H9 (cell line): Measurements from ENCODE around the gene GUCA1C. TPM values are rescaled to one million over a fixed set of nuclear protein-coding genes. Genes with fewer than 3 reads are reported as not detected.

Experiments
- DNase-seq: peaks from one replicate; pipeline ENCODE4 v3.0.0-alpha.2; 2017
- H2AFZ ChIP-seq: one replicate; pipeline ENCODE4 v1.6.1; 2013; ENCODE audit warnings: mild to moderate bottlenecking, low read length, control low read depth, moderate library complexity
- H2AK5ac ChIP-seq: 2 replicates; pipeline ENCODE4 v1.6.1; 2013; ENCODE audit warnings: low read length, control low read depth, mixed read lengths; ENCODE audit not compliant: insufficient read length
- H2BK120ac ChIP-seq: one replicate; pipeline ENCODE4 v1.6.1; 2013; ENCODE audit warnings: low read depth, mild to moderate bottlenecking, low read length, control low read depth, inconsistent platforms; ENCODE audit not compliant: poor library complexity, severe bottlenecking
- H2BK12ac ChIP-seq: 2 replicates; pipeline ENCODE4 v1.6.1; 2013; ENCODE audit warnings: low read length, control low read depth, mixed read lengths, low read depth; ENCODE audit not compliant: insufficient read length
- H2BK15ac ChIP-seq: 2 replicates; pipeline ENCODE4 v1.6.1; 2013; ENCODE audit warnings: low read depth, low read length, control low read depth
- H2BK20ac ChIP-seq: one replicate; pipeline ENCODE4 v1.6.1; 2013; ENCODE audit warnings: low read depth, mild to moderate bottlenecking, low read length, control low read depth, inconsistent platforms; ENCODE audit not compliant: poor library complexity, severe bottlenecking
- H2BK5ac ChIP-seq: 2 replicates; pipeline ENCODE4 v1.6.1; 2013; ENCODE audit warnings: low read length, control low read depth, mixed read lengths; ENCODE audit not compliant: insufficient read length
- H3K14ac ChIP-seq: 2 replicates; pipeline ENCODE4 v1.6.1; 2013; ENCODE audit warnings: low read length, control low read depth; ENCODE audit not compliant: insufficient read depth
- H3K18ac ChIP-seq: 2 replicates; pipeline ENCODE4 v1.6.1; 2013; ENCODE audit warnings: low read depth, mild to moderate bottlenecking, mixed read lengths, low read length, control low read depth; ENCODE audit not compliant: insufficient read length
- H3K23ac ChIP-seq: 2 replicates; pipeline ENCODE4 v1.6.1; 2013; ENCODE audit warnings: low read length, control low read depth, mixed read lengths, low read depth; ENCODE audit not compliant: insufficient read length
- H3K23me2 ChIP-seq: 2 replicates; pipeline ENCODE4 v1.6.1; 2013; ENCODE audit warnings: low read depth, mild to moderate bottlenecking, mixed read lengths, low read length, control low read depth; ENCODE audit not compliant: insufficient read length, poor library complexity, severe bottlenecking
- H3K27ac ChIP-seq: 2 replicates; pipeline ENCODE4 v1.5.1; 2013; ENCODE audit warnings: low read length, control low read depth, mixed read lengths, low read depth; ENCODE audit not compliant: insufficient read length
- H3K27me3 ChIP-seq: 2 replicates; pipeline ENCODE4 v1.6.1; 2013; ENCODE audit warnings: low read length, control low read depth, inconsistent platforms; ENCODE audit not compliant: insufficient read depth
- H3K4ac ChIP-seq: 2 replicates; pipeline ENCODE4 v1.6.1; 2013; ENCODE audit warnings: low read depth, mild to moderate bottlenecking, control low read depth, inconsistent platforms, low read length, moderate library complexity
- H3K4me1 ChIP-seq: 2 replicates; pipeline ENCODE4 v1.6.1; 2013; ENCODE audit warnings: low read length, control low read depth, inconsistent platforms; ENCODE audit not compliant: insufficient read depth
- H3K4me2 ChIP-seq: 2 replicates; pipeline ENCODE4 v1.6.1; 2013; ENCODE audit warnings: low read length, control low read depth, mixed read lengths; ENCODE audit not compliant: insufficient read length, insufficient read depth
- H3K56ac ChIP-seq: 2 replicates; pipeline ENCODE4 v1.6.1; 2013; ENCODE audit warnings: low read depth, mild to moderate bottlenecking, mixed read lengths, low read length, control low read depth; ENCODE audit not compliant: insufficient read length
- H3K79me1 ChIP-seq: 2 replicates; pipeline ENCODE4 v1.6.1; 2013; ENCODE audit warnings: low read depth, mild to moderate bottlenecking, moderate library complexity, low read length, control low read depth, inconsistent platforms; ENCODE audit not compliant: insufficient read depth, poor library complexity, severe bottlenecking
- H3K79me2 ChIP-seq: 2 replicates; pipeline ENCODE4 v1.6.1; 2013; ENCODE audit warnings: low read length, control low read depth, inconsistent platforms; ENCODE audit not compliant: insufficient read depth
- H3K9ac ChIP-seq: 2 replicates; pipeline ENCODE4 v1.6.1; 2013; ENCODE audit warnings: low read length, control low read depth, mixed read lengths; ENCODE audit not compliant: insufficient read length; ENCODE audit errors: extremely low read depth
- H3K9me3 ChIP-seq: one replicate; pipeline ENCODE4 v1.6.1; 2013; ENCODE audit warnings: low read depth, low read length, inconsistent platforms; ENCODE audit not compliant: control insufficient read depth
- H3T11ph ChIP-seq: one replicate; pipeline ENCODE4 v1.6.1; 2013; ENCODE audit warnings: mild to moderate bottlenecking, low read length, control low read depth, inconsistent platforms
- H4K20me1 ChIP-seq: one replicate; pipeline ENCODE4 v1.6.1; 2013; ENCODE audit not compliant: control insufficient read depth, insufficient read length, insufficient read depth
- H4K5ac ChIP-seq: 2 replicates; pipeline ENCODE4 v1.6.1; 2013; ENCODE audit warnings: low read depth, mild to moderate bottlenecking, mixed read lengths, low read length, control low read depth; ENCODE audit not compliant: insufficient read length
- H4K8ac ChIP-seq: replicated peaks from 2 replicates; pipeline ENCODE4 v1.6.1; 2013; ENCODE audit warnings: low read length, control low read depth, mixed read lengths, low read depth; ENCODE audit not compliant: insufficient read length
- H4K91ac ChIP-seq: 2 replicates; pipeline ENCODE4 v1.6.1; 2013; ENCODE audit warnings: low read depth, mild to moderate bottlenecking, moderate library complexity, mixed read lengths, low read length, control low read depth; ENCODE audit not compliant: insufficient read length
- H3K27ac Mint-ChIP-seq, 3 experiments: 2 replicates in 2 of 3; 3 replicates in 1 of 3; pipeline ENCODE4 v1.8.0; 2020 to 2021; ENCODE audit warnings: mixed read lengths in 3 of 3, mild to moderate bottlenecking in 1 of 3, moderate library complexity in 1 of 3
- H3K27me3 Mint-ChIP-seq: 2 replicates; pipeline ENCODE4 v1.8.0; 2021; ENCODE audit warnings: low read depth, mild to moderate bottlenecking, moderate library complexity, mixed read lengths
- H3K36me3 Mint-ChIP-seq, 3 experiments: 2 replicates in 2 of 3; 3 replicates in 1 of 3; pipeline ENCODE4 v1.8.0; 2020 to 2021; ENCODE audit warnings: low read depth in 3 of 3, mixed read lengths in 3 of 3; ENCODE audit not compliant: insufficient read depth in 1 of 3
- H3K4me1 Mint-ChIP-seq, 2 experiments: 2 replicates each; pipeline ENCODE4 v1.8.0; 2020; ENCODE audit warnings: mixed read lengths in 2 of 2
- H3K4me3 Mint-ChIP-seq, 2 experiments: 2 replicates in 1 of 2; 3 replicates in 1 of 2; pipeline ENCODE4 v1.8.0; 2020 to 2021; ENCODE audit warnings: mild to moderate bottlenecking in 2 of 2, mixed read lengths in 2 of 2, moderate library complexity in 1 of 2
- H3K9me3 Mint-ChIP-seq, 2 experiments: 2 replicates in 1 of 2; 3 replicates in 1 of 2; pipeline ENCODE4 v1.8.0; 2020; ENCODE audit warnings: mild to moderate bottlenecking in 2 of 2, mixed read lengths in 2 of 2, moderate library complexity in 1 of 2
- total RNA-seq: library from RNA; stranded (reverse); gene quantifications from 2 replicates; pipeline ENCODE4 v1.2.1, GENCODE V29; 2021
- TF ChIP-seq, protein P1 (sequence below): fragments of 200-600 bp; sonication (generic); conservative IDR thresholded peaks from 3 replicates; pipeline ENCODE4 v1.8.0; 2021; ENCODE audit warnings: antibody characterized with exemption, mild to moderate bottlenecking

Gene GUCA1C
- total RNA-seq, 1 experiment from 2014 or later, result not detected

DNA sequence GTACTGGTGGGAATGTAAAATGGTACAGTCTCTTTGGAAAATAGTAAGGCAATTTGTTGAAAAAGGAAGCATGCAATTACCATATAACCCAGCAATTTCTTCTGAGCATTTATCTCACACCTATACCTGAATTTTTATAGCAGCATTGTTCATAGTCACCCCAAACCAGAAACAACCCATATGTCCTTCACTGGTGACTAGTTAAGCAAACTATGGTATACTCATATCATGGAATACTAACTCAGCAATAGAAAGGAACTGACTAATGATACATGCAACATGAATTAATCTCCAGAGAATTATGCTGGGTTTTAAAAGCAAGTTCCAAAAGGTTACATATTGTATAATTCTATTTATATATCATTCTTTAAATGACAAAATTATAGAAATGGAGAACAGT lies 70.9 kb downstream of the GUCA1C start:
- H3K9me3 Mint-ChIP-seq, result no peaks in the 10 kb centered on the region; a peak in 1 of 5 replicates
- TF ChIP-seq, protein P1, sequence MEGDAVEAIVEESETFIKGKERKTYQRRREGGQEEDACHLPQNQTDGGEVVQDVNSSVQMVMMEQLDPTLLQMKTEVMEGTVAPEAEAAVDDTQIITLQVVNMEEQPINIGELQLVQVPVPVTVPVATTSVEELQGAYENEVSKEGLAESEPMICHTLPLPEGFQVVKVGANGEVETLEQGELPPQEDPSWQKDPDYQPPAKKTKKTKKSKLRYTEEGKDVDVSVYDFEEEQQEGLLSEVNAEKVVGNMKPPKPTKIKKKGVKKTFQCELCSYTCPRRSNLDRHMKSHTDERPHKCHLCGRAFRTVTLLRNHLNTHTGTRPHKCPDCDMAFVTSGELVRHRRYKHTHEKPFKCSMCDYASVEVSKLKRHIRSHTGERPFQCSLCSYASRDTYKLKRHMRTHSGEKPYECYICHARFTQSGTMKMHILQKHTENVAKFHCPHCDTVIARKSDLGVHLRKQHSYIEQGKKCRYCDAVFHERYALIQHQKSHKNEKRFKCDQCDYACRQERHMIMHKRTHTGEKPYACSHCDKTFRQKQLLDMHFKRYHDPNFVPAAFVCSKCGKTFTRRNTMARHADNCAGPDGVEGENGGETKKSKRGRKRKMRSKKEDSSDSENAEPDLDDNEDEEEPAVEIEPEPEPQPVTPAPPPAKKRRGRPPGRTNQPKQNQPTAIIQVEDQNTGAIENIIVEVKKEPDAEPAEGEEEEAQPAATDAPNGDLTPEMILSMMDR, result no peak
- Histone ChIP-seq H3T11ph (no peak overlapping the region), H2AFZ (no peak overlapping the region), H4K20me1 (no peaks in the 10 kb centered on the region), H2BK15ac (no peak overlapping the region), H2BK120ac (no peak overlapping the region), H3K4ac (no peak overlapping the region), H3K23me2 (no peaks in the 10 kb centered on the region), H2BK20ac (no peak overlapping the region), H3K23ac (no peak overlapping the region), H3K9me3 (no peaks in the 10 kb centered on the region), H4K8ac (no peak overlapping the region), H3K4me2 (no peak overlapping the region), H4K5ac (no peak overlapping the region), H3K18ac (no peak overlapping the region), H3K14ac (no peak overlapping the region), H2BK12ac (no peak overlapping the region), H3K4me1 (peaks cover under 1% of the 10 kb centered on the region), H3K79me1 (no peaks in the 10 kb centered on the region), H3K27ac (no peak overlapping the region), H2AK5ac (no peak overlapping the region), H3K79me2 (no peaks in the 10 kb centered on the region), H3K56ac (no peak overlapping the region), H4K91ac (no peak overlapping the region), H2BK5ac (no peak overlapping the region), H3K27me3 (no peaks in the 10 kb centered on the region), H3K9ac (no peak overlapping the region)
- H3K4me1 Mint-ChIP-seq, result peaks cover 6 to 7% of the 10 kb centered on the region in 2 experiments
- DNase-seq, result no peak
- H3K4me3 Mint-ChIP-seq, result no peak overlapping the region
- no peaks in the 10 kb centered on the region for H3K27me3 Mint-ChIP-seq
- no peaks in the 10 kb centered on the region for H3K36me3 Mint-ChIP-seq
- no peak overlapping the region for H3K27ac Mint-ChIP-seq
